CD4-positive, alpha-beta T cell treated with Interleukin-17A for 1 hour (primary cell): ENCODE results near the gene ALPP.
"Not testable (repeated sequence)": the region's sequence is repeated elsewhere in the genome, so short reads cannot be mapped to it uniquely, and the experiment has no call there.

Experiments used
- DNase-seq: peaks from one replicate; pipeline ENCODE4 v3.0.0-alpha.2; 2020

Gene ALPP

DNA sequence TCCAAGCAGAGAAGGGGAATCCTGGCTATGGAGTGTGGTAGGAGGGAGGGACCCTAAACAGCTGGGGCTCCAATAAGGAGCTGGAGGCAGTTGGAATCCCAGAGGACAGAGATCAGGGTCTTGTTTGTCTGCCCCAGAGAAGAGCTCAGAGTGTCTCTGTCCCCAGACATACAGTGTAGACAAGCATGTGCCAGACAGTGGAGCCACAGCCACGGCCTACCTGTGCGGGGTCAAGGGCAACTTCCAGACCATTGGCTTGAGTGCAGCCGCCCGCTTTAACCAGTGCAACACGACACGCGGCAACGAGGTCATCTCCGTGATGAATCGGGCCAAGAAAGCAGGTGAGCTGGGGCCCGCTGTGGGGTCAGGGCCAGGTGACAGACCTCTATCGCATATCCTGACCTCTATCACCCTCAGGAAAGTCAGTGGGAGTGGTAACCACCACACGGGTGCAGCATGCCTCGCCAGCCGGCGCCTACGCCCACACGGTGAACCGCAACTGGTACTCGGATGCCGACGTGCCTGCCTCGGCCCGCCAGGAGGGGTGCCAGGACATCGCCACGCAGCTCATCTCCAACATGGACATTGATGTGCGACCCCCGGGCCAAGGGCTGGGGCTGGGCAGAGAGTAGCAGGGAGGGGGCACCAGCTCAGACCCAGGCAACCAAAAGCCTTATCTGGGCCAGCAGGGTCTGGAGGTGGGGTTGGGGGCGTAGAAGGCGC is 29.0 kb downstream of the ALPP start:
- not testable (repeated sequence) for DNase-seq

- not testable (repeated sequence) for DNase-seq
These were observed 29.7 kb downstream of the ALPP start for GRCh38 chr2:232408269-232408668.

- not testable (repeated sequence) for DNase-seq
These were observed 31.1 kb downstream of the ALPP start for GRCh38 chr2:232409617-232410016.

DNA sequence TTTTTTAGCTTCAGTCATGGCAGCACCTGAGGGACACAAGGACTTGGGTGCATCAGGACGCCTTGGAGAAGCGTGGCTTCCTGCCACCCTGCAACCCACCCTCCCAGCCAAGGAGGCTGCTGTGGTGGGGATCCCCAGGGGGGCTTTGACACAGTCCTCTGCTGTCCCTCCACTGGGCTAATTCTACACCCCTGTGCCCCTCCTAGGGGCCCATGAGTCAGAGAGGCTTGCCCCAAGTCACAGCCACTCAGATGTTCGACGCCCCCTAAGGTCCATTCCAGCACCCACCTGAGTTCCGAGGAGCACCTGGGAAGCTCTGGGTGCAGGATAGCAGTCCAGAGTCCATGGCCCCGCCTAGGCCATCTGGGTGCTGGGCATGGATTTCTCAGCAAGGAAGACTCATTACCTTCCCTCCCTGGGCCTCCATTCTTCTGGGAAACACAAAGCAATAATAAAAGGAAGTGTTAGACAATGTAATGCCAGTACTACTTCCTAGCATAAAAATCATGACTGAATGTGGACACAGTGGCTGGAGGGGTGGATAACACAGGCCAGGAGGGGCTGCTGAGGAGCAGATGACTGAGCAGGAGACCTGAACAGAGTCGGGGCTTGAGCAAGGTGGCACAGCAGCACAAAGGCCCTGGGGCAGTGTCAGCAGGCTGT is 31.8 kb downstream of the ALPP start:
- no peak for DNase-seq

DNA sequence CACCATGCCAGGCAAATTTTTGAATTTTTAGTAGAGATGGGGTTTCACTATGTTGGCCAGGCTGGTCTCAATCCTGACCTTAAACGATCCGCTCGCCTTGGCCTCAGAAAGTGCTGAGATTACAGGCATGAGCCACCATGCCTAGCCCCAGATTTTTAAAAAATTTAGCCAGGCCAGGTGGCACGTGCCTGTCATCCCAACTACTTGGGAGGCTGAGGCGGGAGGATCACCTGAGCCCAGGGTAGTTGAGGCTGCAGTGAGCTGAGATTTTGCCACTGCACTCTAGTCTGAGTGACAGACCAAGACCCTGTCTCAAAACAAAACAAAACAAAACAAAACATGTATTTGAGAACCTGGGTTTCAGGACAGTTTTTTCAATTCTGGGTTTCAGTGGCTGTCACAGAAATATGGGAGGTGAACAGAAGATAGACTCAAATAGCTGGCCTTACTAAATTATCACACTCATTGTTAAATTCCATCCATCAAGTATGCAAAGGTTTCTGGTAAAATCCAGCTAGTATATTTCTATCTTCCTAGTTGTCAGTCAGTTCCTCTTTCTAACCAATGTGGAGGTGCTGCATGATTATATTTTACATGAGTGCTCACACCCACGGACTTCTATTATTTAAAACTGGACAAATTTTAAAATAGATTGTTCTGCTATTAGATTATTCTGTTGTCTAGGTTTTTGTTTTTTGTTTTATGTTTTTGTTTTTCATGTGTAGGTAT is 33.5 kb downstream of the ALPP start:
- DNase-seq, result no peak

DNA sequence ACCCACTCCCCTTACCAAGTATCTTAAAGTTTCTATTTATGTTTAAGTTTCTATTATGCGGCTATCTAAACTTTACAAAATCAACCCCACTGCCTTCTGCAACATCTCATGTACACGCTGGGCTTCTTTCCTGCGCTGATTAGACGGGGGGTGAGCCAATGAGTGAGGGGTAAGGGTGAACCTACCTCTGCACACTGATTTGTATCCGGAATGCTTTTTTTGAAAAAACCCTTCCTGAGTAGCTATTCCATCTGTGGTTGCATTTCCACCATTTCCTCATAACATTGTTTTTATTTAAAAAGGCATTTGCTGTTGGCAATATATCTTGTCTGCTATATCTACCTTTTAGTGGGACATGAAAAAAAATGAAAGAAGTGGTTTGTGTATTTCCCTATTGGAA is 34.4 kb downstream of the ALPP start:
- DNase-seq, result no peak

DNA sequence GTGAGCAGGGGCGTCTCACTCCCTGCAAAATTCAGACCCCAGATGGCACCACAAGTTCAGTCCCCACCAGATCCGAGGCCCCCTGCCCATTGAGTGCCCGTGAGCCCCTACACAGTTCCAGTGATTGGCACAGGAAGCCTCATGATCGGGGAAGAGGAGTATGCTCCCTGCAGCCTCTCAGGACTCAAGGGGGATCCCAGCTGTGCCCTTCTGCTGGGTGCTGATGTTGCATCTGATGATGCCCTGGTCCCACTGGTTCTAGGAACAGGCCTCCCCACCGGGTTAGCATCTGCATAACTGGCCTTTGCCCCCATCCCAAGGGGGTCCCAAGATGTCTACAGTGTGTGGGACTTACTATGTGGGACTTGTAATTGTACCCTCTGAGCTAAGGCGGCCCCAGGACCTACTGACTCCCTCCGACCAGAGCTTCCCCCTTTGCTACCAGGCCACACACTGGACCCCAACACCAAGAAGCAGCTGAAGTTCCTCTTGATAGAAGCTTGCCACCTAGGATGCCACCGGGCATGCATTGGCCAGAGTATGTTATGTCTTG is 36.7 kb downstream of the ALPP start:
- no peak for DNase-seq

- DNase-seq, result no peak
These were observed 37.4 kb downstream of the ALPP start for GRCh38 chr2:232415736-232416520.

- no peak for DNase-seq
These were observed 38.2 kb downstream of the ALPP start for GRCh38 chr2:232416521-232417470.

DNA sequence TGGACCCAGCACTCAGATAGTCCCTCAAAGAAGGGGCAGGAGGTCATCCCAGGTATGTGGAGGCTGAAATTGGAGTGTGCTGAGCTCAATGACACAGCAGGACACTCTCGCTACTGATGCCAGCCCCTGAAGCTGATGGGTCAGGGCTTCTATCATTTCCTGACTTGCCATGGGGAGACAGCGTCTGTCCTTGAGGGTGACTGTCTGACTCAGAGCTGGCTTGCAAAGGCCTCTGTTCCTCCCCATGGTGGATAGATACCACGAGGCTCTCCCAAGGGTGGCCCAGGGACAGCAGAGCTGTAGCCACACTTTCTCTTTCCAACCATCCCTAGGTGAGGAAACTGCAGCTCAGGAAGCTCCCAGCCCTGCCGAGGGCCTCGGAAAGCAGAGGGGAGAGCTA is 38.9 kb downstream of the ALPP start:
- DNase-seq, result no peak

DNA sequence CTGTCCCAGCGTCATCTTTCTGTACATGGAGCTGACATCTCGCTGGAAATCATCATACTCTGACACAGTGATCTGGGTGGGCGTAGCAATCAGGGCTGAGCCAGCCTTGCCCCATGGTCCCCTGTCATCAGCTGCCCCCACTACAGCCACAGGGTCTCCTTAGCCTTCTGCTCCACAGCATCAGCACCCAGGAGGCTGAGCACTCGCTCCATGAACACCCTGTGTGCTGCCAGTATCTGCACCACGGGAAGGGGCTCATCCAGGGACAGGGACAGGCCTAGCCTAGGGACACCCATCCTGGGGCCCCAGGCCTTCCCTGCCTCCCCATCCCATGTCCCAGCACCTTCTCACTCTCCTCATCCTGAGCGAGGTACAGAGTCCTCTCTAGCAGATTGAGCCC is 39.5 kb downstream of the ALPP start:
- no peak for DNase-seq

DNA sequence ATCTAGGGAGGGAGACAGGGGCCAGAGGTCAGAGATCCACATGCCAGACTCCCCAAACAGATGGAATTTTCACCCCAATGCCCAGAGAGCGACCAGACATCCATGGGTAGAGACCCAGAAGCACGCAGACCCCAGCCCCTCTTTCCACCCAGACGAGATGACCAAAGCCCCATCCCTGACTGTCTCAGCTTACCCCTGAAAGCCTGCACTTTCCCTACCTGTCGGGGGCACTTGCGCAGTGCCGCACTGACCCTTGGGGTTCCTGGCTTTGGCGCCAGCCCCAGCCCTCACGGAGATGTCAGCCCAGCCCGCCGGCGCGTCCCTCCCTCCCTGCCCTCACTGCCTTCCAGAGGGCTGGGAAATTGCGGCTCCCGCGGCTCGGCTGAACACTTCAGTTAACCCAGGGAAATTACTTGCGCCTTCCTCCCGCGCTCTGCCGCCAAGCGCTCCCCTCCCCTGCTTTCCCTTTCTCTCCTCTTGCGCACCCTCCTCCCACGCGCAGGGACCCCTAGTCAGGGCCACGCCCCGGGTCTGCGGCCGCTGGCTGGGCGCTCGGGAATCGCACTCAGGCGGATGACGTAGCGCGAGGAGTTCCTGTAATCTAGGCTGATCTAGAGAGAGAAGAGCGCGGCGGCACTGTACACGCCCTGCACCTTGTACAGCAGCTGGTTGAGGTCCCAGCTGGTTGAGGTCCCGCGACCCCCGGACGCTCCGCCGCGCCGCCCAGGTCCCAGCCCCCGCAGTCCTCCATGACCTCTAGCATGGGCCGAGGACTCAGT is 40.1 kb downstream of the ALPP start:
- no peak for DNase-seq

DNA sequence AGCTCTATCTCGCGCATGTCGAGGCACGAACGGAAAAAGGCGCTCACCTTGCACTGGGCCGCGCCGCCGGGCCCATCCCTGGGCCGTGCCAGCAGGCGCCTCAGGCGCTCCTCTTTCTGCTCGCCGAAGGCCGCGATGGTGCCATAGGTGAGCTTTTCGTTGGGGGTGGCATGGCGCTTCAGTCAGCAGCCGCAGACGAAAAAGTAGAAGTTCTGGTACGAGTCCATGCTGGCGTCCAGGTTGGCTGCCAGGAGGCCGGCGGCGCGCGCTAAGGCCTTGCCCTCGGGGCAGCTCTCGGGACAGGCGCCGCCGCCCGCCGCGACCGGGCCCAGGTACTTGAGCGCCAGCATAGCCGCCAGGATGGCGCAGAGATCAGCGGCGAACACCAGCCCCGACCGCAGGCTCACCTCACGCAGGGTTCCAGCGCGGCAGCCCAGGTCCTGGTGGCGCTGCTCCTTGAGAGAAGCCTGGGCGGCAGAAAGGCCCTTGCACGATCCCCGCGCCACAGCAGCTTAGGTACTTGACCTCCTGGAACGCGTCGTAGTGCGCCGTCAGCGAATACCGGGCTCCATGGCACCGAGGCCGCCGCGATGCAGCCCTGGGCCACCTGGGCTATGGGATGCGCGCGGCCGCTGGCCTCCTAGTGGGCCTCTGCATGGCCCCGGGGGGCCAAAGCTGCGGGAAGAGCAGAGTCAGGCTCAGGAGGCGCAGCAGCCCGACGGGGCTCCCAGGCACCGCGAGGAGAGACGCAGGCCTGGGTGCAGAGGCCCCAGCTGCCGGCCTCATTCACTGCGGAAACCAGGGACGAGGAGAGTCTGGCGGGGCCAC is 40.9 kb downstream of the ALPP start:
- DNase-seq, result no peak

GRCh38 chr2:232420073-232420454 is 41.5 kb downstream of the ALPP start:
- DNase-seq, result no peak

GRCh38 chr2:232420463-232421188 is 42.1 kb downstream of the ALPP start:
- peak; percentile 2 for DNase-seq

- DNase-seq, result no peak
These were observed 42.7 kb downstream of the ALPP start for GRCh38 chr2:232421189-232421785.

GRCh38 chr2:232422051-232422450 is 43.5 kb downstream of the ALPP start:
- no peak for DNase-seq

DNA sequence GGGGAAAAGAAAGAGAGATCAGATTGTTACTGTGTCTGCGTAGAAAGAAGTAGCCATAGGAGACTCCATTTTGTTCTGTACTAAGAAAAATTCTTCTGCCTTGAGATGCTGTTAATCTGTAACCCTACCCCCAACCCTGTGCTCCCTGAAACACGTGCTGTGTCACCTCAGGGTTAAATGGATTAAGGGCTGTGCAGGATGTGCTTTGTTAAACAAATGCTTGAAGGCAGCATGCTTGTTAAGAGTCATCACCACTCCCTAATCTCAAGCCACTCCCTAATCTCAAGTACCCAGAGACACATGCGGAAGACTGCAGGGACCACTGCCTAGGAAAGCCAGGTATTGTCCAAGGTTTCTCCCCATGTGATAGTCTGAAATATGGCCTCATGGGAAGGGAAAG is 44.4 kb downstream of the ALPP start:
- DNase-seq, result not testable (repeated sequence)

- DNase-seq, result not testable (repeated sequence)
These were observed 44.9 kb downstream of the ALPP start for GRCh38 chr2:232423407-232423806.
